Urothelium cell line (cell line): ENCODE results near the gene NR1I2.

ENCODE experiments used
- DNase-seq: peaks from one replicate; pipeline ENCODE4 v3.0.0; 2011; ENCODE audit warnings: low spot score, mixed read lengths
- FAIRE-seq: peaks from 2 replicates; lab custom pipeline; 2011; peaks lifted over from hg19 to GRCh38; lab: Jason Lieb, UNC

Gene NR1I2

GRCh38 chr3:119781330-119782198 lies at the start of gene NR1I2:
TSS of gene NR1I2 (plus strand) at chr3:119782101.
- DNase-seq: no peak

GRCh38 chr3:119733812-119734211 lies 48.1 kb upstream of the NR1I2 start:
- DNase-seq (no peak), FAIRE-seq (no peak)

More at GRCh38 chr3:119781330-119782198, at the start of gene NR1I2:
- FAIRE-seq: no peak

- no peak for DNase-seq
- FAIRE-seq: no peak
Observed at GRCh38 chr3:119738741-119739140, 43.2 kb upstream of the NR1I2 start.

GRCh38 chr3:119741657-119742590 lies 40.0 kb upstream of the NR1I2 start:
- DNase-seq (no peak), FAIRE-seq (peak; percentile 30)

- DNase-seq (no peak), FAIRE-seq (no peak)
Observed at GRCh38 chr3:119743921-119744320, 38.0 kb upstream of the NR1I2 start.

GRCh38 chr3:119745942-119746341 lies 36.0 kb upstream of the NR1I2 start:
- DNase-seq: no peak
- FAIRE-seq: no peak

- DNase-seq (no peak), FAIRE-seq (no peak)
Observed at GRCh38 chr3:119746423-119746822, 35.5 kb upstream of the NR1I2 start.

- DNase-seq: no peak
- FAIRE-seq: no peak
Observed at GRCh38 chr3:119747357-119747756, 34.5 kb upstream of the NR1I2 start.

GRCh38 chr3:119748991-119749390 lies 32.9 kb upstream of the NR1I2 start:
- DNase-seq: no peak
- no peak for FAIRE-seq

- FAIRE-seq (peak; percentile 61), DNase-seq (no peak)
Observed at GRCh38 chr3:119751423-119751822, 30.5 kb upstream of the NR1I2 start.

GRCh38 chr3:119759962-119760361 lies 21.9 kb upstream of the NR1I2 start:
- no peak for FAIRE-seq
- DNase-seq: no peak

- no peak for FAIRE-seq
- no peak for DNase-seq
Observed at GRCh38 chr3:119762876-119763275, 19.0 kb upstream of the NR1I2 start.

GRCh38 chr3:119763466-119763865 lies 18.4 kb upstream of the NR1I2 start:
- no peak for FAIRE-seq
- DNase-seq: no peak

GRCh38 chr3:119765239-119765638 lies 16.7 kb upstream of the NR1I2 start:
- DNase-seq (no peak), FAIRE-seq (no peak)

GRCh38 chr3:119767936-119768601 lies 13.8 kb upstream of the NR1I2 start:
- no peak for FAIRE-seq

GRCh38 chr3:119768668-119769393 lies 13.1 kb upstream of the NR1I2 start:
- DNase-seq (no peak), FAIRE-seq (no peak)

More at GRCh38 chr3:119767936-119768601, 13.8 kb upstream of the NR1I2 start:
- no peak for DNase-seq

GRCh38 chr3:119769394-119770149 lies 12.3 kb upstream of the NR1I2 start:
- no peak for DNase-seq
- no peak for FAIRE-seq

GRCh38 chr3:119774444-119774843 lies 7.5 kb upstream of the NR1I2 start:
- FAIRE-seq: no peak
- DNase-seq: no peak

- DNase-seq: no peak
- FAIRE-seq: no peak
Observed at GRCh38 chr3:119776304-119776703, 5.6 kb upstream of the NR1I2 start.

- no peak for DNase-seq
Observed at GRCh38 chr3:119778176-119778575, 3.7 kb upstream of the NR1I2 start.

More at GRCh38 chr3:119778176-119778575, 3.7 kb upstream of the NR1I2 start:
- no peak for FAIRE-seq
